Measurements from ENCODE around the gene RXRA. TPM values are rescaled to one million over a fixed set of nuclear protein-coding genes. Genes with fewer than 3 reads are reported as not detected.
A peak's percentile ranks its signal among the peaks of the same experiment; 100 is the strongest.

The RXRA gene
- total and polyA plus RNA-seq, 2 of the 13 experiments (the other 11 are each of a cell fraction or from before 2014, with no cell fraction given): 18.9 to 29.2 TPM

DNA sequence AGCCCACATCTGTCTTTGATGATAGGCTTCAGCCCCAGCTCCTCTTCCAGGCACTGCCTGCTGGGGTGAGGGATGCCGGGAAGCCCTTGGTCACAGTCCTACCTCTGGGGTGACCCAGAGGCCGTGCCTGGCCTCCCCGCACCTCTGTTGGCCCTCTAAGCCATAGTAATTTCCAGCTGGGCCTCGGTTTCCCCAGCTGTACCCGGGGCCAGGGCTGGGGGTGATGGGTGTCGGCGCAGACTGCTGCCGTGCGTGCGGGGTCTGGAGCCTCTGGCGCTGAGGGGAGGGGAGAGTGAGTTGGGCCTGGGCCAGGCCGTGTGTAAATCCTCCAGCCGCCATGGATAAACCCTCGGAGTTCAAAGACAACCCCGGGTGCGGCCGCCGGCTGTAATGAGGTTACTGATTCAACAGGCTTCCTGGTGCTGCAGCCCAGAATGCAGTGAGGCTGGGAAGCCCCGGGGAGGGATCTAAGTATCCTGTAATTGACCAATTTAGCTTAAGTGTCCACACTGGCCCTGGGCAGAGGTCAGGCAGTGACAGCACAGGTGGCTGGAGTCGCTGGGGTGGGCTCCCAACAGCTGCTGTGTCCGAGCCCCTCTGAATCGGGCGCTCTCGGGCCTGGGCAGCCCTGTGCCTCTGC lies 7.1 kb downstream of the RXRA start (continued):
- peak; percentile 62; the same call in 1 of the 2 replicates for TF ChIP-seq GATAD2A (CRISPR knock-in tag; IDR thresholded peaks at IDR 0.05)
- no peak for TF ChIP-seq ZNF207 (IDR thresholded peaks at IDR 0.05; ENCODE audit: borderline replicate concordance)
- no peak for TF ChIP-seq RBFOX2 (IDR thresholded peaks at IDR 0.05; ENCODE audit: low read depth, low read length)
- 0 out of 2 replicates have a peak, but pooled peaks have one; percentile 37 for TF ChIP-seq SMAD3 (CRISPR knock-in tag; IDR thresholded peaks at IDR 0.05)
- no peak for TF ChIP-seq MYNN (CRISPR knock-in tag; IDR thresholded peaks at IDR 0.05; ENCODE audit: low read depth)
- TF ChIP-seq, protein P1, sequence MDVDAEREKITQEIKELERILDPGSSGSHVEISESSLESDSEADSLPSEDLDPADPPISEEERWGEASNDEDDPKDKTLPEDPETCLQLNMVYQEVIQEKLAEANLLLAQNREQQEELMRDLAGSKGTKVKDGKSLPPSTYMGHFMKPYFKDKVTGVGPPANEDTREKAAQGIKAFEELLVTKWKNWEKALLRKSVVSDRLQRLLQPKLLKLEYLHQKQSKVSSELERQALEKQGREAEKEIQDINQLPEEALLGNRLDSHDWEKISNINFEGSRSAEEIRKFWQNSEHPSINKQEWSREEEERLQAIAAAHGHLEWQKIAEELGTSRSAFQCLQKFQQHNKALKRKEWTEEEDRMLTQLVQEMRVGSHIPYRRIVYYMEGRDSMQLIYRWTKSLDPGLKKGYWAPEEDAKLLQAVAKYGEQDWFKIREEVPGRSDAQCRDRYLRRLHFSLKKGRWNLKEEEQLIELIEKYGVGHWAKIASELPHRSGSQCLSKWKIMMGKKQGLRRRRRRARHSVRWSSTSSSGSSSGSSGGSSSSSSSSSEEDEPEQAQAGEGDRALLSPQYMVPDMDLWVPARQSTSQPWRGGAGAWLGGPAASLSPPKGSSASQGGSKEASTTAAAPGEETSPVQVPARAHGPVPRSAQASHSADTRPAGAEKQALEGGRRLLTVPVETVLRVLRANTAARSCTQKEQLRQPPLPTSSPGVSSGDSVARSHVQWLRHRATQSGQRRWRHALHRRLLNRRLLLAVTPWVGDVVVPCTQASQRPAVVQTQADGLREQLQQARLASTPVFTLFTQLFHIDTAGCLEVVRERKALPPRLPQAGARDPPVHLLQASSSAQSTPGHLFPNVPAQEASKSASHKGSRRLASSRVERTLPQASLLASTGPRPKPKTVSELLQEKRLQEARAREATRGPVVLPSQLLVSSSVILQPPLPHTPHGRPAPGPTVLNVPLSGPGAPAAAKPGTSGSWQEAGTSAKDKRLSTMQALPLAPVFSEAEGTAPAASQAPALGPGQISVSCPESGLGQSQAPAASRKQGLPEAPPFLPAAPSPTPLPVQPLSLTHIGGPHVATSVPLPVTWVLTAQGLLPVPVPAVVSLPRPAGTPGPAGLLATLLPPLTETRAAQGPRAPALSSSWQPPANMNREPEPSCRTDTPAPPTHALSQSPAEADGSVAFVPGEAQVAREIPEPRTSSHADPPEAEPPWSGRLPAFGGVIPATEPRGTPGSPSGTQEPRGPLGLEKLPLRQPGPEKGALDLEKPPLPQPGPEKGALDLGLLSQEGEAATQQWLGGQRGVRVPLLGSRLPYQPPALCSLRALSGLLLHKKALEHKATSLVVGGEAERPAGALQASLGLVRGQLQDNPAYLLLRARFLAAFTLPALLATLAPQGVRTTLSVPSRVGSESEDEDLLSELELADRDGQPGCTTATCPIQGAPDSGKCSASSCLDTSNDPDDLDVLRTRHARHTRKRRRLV (CRISPR knock-in tag; IDR thresholded peaks at IDR 0.05): 0 out of 2 replicates have a peak, but pooled peaks have one; percentile 56
- TF ChIP-seq, protein P2, sequence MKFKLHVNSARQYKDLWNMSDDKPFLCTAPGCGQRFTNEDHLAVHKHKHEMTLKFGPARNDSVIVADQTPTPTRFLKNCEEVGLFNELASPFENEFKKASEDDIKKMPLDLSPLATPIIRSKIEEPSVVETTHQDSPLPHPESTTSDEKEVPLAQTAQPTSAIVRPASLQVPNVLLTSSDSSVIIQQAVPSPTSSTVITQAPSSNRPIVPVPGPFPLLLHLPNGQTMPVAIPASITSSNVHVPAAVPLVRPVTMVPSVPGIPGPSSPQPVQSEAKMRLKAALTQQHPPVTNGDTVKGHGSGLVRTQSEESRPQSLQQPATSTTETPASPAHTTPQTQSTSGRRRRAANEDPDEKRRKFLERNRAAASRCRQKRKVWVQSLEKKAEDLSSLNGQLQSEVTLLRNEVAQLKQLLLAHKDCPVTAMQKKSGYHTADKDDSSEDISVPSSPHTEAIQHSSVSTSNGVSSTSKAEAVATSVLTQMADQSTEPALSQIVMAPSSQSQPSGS (CRISPR knock-in tag; IDR thresholded peaks at IDR 0.05): peak; percentile 30; the same call in 1 of the 2 replicates
- TF ChIP-seq NR2F6 (IDR thresholded peaks at IDR 0.05): peak; percentile 63
- TF ChIP-seq NR2F6 (CRISPR knock-in tag; IDR thresholded peaks at IDR 0.05): peak; percentile 48; the same call in 1 of the 2 replicates
- TF ChIP-seq ZSCAN25 (CRISPR knock-in tag; IDR thresholded peaks at IDR 0.05): peak; percentile 83
- peak; percentile 39; the same call in 1 of the 2 replicates for TF ChIP-seq TBX3 (IDR thresholded peaks at IDR 0.05; ENCODE audit: borderline replicate concordance)
- 0 out of 2 replicates have a peak, but pooled peaks have one; percentile 61 for TF ChIP-seq ZNF350 (CRISPR knock-in tag; IDR thresholded peaks at IDR 0.05; ENCODE audit: borderline replicate concordance, low read depth)
- TF ChIP-seq CBX5 (CRISPR knock-in tag; IDR thresholded peaks at IDR 0.05; ENCODE audit: borderline replicate concordance): 0 out of 2 replicates have a peak, but pooled peaks have one; percentile 30
- TF ChIP-seq, protein P3, sequence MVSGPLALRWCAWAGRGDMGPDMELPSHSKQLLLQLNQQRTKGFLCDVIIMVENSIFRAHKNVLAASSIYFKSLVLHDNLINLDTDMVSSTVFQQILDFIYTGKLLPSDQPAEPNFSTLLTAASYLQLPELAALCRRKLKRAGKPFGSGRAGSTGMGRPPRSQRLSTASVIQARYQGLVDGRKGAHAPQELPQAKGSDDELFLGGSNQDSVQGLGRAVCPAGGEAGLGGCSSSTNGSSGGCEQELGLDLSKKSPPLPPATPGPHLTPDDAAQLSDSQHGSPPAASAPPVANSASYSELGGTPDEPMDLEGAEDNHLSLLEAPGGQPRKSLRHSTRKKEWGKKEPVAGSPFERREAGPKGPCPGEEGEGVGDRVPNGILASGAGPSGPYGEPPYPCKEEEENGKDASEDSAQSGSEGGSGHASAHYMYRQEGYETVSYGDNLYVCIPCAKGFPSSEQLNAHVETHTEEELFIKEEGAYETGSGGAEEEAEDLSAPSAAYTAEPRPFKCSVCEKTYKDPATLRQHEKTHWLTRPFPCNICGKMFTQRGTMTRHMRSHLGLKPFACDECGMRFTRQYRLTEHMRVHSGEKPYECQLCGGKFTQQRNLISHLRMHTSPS (CRISPR knock-in tag; IDR thresholded peaks at IDR 0.05; ENCODE audit: low read depth): 0 out of 2 replicates have a peak, but pooled peaks have one; percentile 21
- no peak for TF ChIP-seq GLI4 (CRISPR knock-in tag; IDR thresholded peaks at IDR 0.05; ENCODE audit: borderline replicate concordance)
- TF ChIP-seq KDM5B (CRISPR knock-in tag; IDR thresholded peaks at IDR 0.05; ENCODE audit: borderline replicate concordance): peak; percentile 13; the same call in 1 of the 2 replicates
- TF ChIP-seq ZBTB1 (CRISPR knock-in tag; IDR thresholded peaks at IDR 0.05; ENCODE audit: borderline replicate concordance): no peak
- TF ChIP-seq ZNF598 (CRISPR knock-in tag; IDR thresholded peaks at IDR 0.05; ENCODE audit: borderline replicate concordance): 0 out of 2 replicates have a peak, but pooled peaks have one; percentile 27
- TF ChIP-seq, protein P4, sequence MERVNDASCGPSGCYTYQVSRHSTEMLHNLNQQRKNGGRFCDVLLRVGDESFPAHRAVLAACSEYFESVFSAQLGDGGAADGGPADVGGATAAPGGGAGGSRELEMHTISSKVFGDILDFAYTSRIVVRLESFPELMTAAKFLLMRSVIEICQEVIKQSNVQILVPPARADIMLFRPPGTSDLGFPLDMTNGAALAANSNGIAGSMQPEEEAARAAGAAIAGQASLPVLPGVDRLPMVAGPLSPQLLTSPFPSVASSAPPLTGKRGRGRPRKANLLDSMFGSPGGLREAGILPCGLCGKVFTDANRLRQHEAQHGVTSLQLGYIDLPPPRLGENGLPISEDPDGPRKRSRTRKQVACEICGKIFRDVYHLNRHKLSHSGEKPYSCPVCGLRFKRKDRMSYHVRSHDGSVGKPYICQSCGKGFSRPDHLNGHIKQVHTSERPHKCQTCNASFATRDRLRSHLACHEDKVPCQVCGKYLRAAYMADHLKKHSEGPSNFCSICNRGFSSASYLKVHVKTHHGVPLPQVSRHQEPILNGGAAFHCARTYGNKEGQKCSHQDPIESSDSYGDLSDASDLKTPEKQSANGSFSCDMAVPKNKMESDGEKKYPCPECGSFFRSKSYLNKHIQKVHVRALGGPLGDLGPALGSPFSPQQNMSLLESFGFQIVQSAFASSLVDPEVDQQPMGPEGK (CRISPR knock-in tag; IDR thresholded peaks at IDR 0.05): peak; percentile 68
